EL (cell line): Measurements from ENCODE around the gene CAMKMT.

ENCODE experiments used
- DNase-seq: peaks from one replicate; pipeline ENCODE4 v3.0.0-alpha.2; 2016

Gene CAMKMT

DNA sequence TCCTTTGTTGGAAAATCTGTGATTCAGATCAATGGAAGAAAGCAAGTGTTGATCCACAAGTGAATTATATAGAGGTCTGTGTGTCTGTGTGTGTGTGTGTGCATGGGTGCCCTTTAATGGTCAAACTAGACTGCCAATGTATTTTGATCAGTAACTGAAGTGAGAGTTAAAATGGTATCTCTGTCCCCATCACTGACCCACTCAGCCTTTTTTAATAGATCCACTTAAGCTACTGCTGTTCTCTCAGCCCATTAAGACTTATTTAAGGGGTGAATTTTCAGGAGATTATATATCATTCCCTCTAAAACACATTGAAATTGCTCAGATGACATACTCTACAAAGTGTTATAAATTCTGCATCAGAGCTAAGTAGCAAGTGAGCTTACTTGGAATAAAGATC, 386.0 kb downstream of the CAMKMT start:
- no peak for DNase-seq

DNA sequence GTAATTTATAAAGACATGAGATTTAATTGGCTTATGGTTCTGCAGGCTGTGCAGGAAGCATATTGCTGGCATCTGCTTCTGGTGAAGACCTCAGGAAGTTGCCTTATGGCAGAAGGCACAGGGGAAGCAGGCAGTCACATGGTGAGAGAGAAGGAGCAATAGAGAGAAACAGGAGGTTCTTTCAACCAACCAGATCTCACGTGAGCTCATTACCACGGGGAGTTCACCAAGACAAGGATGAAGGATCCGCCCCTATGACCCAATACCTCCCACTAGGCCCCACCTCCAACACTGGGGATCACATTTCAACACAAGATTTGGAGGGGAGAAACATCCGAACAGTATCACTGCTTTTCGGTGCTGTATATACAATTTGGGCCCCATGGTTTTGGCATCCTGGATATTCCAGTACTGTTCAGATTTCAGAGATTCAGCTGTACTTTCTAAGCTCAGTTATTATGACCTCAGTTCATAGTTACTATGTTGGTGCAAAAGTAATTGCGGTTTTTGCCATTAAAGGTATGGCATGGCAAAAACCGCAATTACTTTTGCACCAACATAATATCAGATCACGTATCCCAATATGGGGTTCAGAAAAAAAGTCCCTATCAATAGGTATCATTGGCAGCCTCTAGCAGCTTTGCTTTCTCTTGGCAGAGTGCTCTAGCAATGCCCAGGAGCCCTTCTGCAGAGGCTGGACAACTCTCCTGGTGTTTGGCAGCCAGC, 390.2 kb downstream of the CAMKMT start:
- no peak for DNase-seq

- no peak for DNase-seq
Observed at GRCh38 chr2:44752761-44753160, 391.0 kb downstream of the CAMKMT start.

DNA sequence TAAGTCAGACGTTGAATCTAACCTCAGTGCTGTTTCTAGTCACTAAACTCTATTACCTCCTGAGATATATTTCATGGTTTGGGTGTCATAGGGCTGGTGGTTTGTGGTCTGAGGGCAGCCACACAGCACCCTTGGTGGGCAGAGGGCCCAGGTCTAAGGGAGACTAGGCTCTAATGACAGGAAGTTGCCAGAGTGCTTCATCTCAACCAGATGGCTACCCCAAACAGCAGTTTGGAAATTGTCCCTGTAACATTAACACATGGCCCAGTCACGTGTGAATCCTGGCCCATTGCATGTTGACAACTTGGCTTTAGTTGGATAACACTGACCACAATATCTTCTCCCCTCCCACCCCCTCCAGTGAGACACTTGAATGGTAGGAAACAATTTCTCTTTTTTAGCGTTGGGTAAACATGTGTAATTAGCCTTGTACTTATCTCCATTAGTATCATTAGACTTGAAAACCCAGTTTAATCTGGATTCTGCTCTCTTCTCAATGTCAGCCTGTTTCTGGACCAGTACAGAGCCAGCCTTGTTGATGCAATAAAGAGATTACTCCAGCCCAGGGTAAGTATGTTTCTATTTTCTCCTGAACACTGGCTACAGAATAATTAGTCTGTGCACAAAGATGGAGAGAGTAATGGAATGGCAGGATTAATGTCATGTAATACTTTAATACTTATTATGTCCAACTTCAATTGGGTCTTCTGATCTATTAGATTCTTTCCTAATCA, 392.0 kb downstream of the CAMKMT start:
- peak; percentile 13 for DNase-seq

GRCh38 chr2:44758591-44758990, 396.8 kb downstream of the CAMKMT start:
- no peak for DNase-seq

DNA sequence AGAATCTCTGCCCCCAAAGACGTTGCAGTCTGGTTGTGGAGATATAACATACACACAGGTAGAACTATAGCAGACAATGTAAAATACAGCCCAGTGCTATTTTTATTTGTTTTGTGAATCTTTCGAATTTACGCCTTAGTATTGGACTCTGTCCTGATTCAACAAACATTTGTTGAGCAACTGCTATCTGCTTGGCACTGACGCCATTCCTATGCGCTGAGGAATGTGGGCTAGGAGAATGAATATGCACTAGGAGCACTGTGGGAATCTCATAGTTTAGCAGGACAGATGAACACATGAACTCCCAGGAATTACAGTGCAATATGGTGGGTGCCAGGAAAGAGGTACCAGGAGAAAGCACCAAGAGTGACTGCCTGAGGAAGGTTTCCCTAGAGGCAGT, 398.1 kb downstream of the CAMKMT start:
- no peak for DNase-seq

DNA sequence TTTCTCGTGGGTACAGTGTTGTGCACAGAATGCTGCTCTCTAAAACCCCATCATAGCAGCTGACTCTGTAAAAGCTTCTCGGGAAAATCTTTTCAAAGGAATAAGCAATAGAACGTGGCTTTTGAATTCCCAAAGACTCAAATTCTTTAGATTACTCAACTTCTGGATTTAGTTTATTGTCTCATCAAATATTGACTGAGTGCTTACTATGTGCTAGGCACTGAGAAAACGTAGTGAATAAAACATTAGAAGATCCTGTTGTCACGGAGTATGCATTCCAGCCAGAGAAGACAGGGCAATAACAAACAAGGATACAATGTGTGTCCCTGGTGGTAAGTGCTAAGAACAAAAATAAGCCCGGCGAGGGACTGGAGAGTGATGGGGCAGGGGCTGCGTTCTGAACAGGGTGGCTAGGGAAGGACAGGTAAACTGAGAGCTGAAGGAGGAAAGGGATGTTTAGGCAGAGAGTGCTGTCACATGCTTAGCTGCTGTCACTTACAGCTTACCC, 401.6 kb downstream of the CAMKMT start:
- no peak for DNase-seq

GRCh38 chr2:44766220-44766619, 404.5 kb downstream of the CAMKMT start:
- DNase-seq, result no peak

GRCh38 chr2:44766777-44767176, 405.0 kb downstream of the CAMKMT start:
- no peak for DNase-seq

- DNase-seq, result no peak
Observed at GRCh38 chr2:44767691-44768090, 405.9 kb downstream of the CAMKMT start.

GRCh38 chr2:44768438-44769236, 406.9 kb downstream of the CAMKMT start:
- no peak for DNase-seq

- no peak for DNase-seq
Observed at GRCh38 chr2:44769349-44770011, 407.7 kb downstream of the CAMKMT start.

GRCh38 chr2:44770221-44771195, 408.8 kb downstream of the CAMKMT start:
- no peak for DNase-seq

- no peak for DNase-seq
Observed at GRCh38 chr2:44771522-44771921, 409.8 kb downstream of the CAMKMT start.

GRCh38 chr2:44772131-44772530, 410.4 kb downstream of the CAMKMT start:
- DNase-seq, result no peak

DNA sequence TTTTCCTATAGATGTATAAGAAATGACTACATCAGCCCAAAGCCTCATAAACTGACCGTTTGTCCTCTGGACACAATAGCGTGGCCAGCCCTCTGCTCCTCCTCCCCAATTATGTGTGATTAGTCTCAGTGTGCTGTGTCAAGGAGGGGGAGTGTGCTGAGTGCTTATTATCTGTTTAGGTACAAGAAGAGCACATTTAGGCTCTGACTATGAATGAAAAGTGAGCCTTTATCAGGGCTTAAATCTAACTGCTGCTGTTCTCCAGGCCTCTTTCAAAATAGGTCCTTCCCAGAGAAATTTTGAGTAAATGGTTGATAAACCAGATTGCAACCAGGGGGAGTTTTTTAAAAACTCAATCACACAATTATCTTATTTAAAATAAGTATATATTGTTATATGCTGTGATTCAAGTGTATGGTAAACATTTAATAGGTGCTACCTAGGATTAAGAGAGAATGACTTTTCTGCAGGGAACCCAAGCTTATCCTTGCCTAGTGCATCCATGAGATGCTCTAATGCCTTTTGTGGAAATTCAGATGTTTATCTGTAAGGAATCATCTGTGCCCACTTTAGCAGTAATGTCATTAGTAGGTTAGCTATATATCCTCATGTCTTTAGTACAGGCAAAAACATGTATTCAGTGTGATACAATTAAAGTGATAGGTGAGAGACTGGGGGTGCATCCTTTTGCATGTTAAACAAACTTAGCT, 411.1 kb downstream of the CAMKMT start:
- DNase-seq, result no peak

DNA sequence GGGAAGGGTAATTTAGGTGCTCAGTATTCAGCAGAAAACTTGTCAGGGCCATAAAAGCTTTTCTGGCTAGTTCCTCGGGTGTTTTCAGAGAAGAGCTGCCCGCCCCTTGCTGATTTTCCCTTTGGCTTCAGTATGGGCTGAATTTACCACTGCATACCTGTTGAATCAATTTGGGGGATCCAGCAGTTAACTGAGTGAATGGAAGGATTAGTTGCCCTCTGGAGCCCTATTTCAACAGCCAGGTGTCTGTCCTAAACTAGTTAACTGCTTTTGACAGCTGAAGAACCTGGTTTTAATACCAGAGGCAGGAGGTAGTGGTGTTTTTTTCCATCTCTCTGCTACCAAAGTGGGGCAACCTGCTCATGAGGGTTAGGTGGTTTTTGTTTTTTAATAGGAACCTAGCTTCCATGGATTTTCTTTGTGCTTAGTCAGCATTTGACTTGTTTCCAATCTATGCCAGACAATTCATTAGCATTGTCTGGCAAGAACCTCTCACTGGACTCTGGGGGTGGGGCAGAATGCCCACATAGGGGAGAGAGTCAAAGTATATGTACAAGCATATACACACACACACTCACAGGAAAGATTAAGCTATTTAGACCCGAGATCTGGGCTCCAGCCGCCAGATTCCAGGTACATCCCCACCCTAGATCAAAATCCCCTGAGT, 413.2 kb downstream of the CAMKMT start:
- DNase-seq, result no peak

- DNase-seq, result no peak
Observed at GRCh38 chr2:44777036-44777435, 415.3 kb downstream of the CAMKMT start.

- no peak for DNase-seq
Observed at GRCh38 chr2:44777537-44777936, 415.8 kb downstream of the CAMKMT start.

DNA sequence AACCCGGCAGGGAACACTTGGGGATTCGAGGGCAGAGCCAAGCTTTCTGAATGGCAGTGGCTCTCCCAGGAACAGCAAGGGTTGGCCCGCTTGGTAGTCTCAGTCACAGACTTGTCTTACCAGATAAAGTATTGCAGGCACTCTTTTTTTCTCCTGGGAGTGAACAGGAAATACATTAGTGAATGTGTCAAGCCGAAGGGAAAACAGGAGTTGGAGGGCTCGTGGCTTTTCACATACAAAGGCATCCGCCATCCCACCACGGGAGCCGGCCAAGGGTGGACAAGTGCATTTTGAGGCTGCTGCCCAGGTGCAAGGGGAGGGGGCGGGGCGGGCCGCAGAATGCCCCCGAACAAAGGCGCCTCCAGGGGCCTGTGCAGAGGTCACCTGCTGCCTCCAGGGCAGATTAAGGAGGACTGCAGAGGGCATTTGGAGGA, 416.5 kb downstream of the CAMKMT start:
- DNase-seq, result no peak
